HPDE6-E6E7 (cell line): Measurements from ENCODE around the gene CHI3L1.

Source experiments
- DNase-seq: peaks from one replicate; pipeline ENCODE4 v3.0.0; 2011; ENCODE audit warnings: missing footprints; ENCODE audit errors: extremely low spot score

Gene CHI3L1

GRCh38 chr1:203151362-203152157 lies 34.9 kb downstream of the CHI3L1 start:
- no peak for DNase-seq

GRCh38 chr1:203150511-203151297 lies 35.8 kb downstream of the CHI3L1 start:
- no peak for DNase-seq

DNA sequence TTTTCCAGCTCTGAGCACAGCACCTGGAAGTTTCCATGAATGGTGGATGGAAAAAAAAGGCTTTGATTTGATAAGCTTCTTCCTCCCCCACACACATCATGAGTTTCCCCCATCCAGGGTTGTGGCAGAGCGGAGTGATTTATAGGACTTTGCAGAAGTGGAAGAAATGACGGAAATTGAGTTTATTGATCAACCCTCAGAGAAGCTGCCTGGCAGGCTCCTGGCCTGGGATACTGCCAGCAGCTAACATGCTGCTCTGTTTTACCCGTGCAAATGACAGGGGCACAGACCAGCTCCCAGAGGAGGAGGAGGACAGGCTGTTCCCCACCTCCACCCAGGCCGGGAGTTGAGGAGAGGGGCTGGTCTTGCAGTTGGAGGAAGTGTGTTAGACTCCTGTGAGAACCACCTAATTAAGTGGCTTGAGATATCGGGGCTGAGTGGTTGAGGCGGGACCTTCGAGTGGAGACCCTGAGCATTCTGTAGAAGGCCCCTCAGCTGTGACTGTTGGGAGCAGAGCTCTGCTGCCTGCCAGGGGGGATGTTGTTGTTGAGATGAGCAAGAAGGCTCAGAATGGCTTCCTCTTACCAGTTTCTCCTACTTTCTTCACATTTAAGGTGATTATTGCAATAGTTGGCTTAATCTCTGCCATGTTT lies 37.2 kb downstream of the CHI3L1 start:
- DNase-seq, result no peak

GRCh38 chr1:203148579-203148978 lies 37.9 kb downstream of the CHI3L1 start:
- no peak for DNase-seq

DNA sequence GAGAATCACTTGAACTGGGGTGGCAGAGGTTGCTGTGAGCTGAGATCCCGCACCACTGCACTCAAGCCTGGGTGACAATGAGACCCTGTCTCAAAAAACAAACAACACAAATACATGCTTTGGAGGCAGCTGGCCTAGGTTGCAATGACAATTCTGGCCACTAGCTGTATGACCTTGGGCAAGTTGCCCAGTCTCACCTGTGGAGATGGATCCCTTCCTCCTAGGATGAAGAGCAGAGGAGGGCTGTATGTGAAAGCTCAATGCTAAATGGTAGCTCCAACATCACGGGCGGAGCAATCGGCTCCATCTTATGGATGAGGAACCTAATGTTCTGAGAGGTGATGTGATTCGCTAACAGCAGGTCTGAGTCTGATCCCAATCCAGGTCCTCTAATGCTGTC lies 38.4 kb downstream of the CHI3L1 start:
- DNase-seq, result no peak

GRCh38 chr1:203147376-203147775 lies 39.1 kb downstream of the CHI3L1 start:
- no peak for DNase-seq

- no peak for DNase-seq
Measured at GRCh38 chr1:203146537-203146936, 40.0 kb downstream of the CHI3L1 start.

- DNase-seq, result no peak
Measured at GRCh38 chr1:203146042-203146369, 40.5 kb downstream of the CHI3L1 start.

DNA sequence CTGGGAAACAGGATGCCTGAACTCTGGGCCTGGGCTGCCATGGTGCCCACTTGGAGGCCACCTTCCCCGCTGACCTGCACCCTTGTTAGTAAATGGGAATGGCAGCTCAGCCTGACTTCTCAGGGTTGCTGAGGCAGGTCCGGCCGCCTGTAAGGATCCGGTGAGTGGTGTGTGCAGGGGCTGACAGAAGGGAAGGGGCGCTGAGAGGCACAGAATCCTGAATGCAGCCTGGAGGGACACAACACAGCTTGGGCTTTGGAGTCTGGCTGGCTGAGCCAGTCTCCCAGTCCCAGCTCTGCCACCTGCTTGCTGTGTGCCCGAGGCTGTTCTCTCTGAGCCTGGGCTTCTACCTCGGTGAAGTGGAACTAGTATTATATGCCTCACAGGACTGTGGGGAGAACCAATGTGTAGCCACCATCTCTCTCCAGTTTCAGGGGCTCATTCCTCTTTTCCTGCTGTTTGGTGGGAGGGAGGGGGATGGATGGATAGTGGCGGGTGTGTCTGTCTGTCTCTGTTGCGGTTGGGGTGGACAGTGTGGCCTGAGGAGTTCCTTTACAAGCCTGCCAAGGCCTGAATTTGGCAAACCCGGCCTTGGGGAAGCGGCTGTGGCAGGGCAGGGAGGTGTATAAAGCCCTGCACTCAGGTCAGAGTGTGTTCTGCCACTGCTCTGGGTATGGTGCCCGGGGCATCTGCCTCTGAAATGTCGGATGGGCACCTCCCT lies 41.0 kb downstream of the CHI3L1 start:
- no peak for DNase-seq

DNA sequence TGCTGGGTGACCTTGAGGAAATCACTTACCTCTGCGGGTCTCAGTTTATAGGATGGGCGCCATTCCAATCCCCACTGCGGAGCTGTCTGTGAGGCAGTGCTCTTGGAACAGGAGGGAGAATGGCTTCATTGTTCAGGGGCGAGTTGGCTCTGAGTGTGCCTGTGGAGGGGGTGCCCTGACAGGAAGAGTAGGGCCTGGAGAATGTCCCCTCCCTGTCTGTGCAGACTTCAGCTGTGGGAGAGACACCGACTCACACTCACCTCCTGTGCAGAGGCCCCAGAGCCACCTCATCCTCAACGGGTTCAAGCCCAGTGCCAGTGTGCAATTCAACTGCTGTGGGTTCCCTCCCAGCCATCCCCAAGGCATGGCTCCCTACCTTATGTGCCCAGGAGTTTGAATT lies 41.8 kb downstream of the CHI3L1 start:
- DNase-seq, result no peak

- DNase-seq, result no peak
Measured at GRCh38 chr1:203143641-203144040, 42.9 kb downstream of the CHI3L1 start.

GRCh38 chr1:203142684-203143408 lies 43.7 kb downstream of the CHI3L1 start:
- no peak for DNase-seq

DNA sequence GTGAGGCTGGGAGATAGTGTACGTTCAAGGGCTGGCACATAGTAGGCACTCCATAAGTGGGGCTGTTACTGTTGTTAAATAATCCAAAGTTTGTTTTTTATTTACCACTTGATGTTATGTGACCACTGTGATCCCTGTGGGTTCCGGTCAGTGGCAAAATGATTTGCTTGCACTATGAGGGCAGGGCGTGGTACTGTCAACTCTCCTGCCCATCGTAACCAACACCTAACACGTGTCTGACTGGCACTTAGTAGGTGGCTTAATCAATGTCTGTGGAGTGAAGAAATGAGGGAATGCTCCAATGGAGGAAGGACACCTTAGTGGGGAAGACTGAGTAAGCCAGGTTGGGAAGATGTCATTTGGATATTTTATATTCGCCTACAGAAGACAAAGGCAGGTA lies 44.4 kb downstream of the CHI3L1 start:
- no peak for DNase-seq

DNA sequence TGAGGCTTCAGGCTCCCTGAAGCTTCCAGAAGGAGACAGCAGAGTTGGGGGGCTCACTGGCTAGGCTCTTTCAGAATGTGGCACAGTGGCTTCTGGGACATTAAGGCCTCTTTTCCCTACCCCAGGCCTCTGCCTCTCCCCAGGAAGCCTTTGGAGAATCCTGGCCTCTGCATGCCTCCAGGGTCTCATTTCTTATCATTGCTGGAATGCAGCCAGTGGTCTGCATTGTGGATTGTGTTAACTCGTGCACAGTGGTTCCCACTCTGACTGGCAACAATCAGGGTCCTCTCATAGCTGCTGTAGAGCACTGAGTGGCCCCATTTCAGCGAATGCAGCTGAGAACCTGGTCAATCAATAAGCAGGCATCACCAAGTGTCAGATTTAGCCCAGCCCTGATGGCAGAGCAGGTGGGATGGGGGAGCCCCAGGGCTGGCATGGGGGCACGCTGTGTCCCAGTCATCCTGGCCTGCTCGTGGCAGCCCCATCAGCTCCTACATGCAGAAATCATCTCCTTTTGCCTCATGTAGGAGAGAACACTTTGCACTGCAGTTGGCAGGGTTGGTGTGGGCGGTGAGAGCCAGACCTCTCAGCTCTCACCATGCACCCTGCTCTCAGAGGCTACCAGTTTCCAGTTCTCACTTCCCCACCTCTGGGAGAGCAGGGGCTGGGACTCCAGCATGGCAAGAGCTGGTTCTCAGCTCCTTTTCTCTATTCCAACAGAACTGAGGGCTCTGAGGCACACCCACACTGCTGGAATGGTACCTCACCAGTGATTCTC lies 45.6 kb downstream of the CHI3L1 start:
- no peak for DNase-seq

- no peak for DNase-seq
Measured at GRCh38 chr1:203139976-203140475, 46.5 kb downstream of the CHI3L1 start.

DNA sequence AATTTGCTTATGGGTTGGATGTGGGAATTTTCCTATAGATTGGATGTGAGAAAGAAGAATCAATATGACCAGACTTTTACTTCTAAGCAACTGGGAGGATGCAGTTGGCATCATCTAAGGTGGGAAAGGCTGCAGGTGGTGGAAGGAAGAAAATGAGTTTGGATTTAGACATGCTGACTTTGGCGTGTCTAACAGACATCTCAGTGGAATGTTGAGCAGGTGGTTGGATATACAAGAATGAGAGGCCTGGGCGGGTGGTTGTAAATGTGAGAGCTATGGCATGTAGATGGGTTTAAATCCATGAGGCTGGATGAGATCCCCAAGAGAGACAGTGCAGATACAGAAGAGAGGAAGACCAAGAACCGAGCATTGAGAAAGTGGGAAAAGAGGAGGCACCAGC lies 48.4 kb downstream of the CHI3L1 start:
- DNase-seq, result no peak

DNA sequence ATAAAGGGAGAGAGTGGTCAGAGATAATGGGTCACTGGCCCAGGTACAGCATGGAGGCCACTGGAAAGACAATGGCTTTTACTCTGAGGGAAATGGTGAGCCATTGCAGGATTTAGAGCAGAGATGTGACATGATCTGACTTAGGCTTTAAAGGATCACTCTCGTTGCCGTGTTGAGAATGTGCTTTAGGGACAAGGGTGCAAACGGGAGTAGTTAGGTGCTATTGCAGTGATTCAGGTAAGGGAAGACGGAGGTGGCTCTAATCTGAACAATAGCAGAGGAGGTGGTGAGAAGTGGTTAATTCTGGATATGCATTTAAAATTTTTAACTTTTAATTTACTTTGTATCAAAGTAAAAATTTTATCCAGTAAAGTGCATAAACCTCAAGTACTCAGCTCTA lies 49.2 kb downstream of the CHI3L1 start:
- no peak for DNase-seq

GRCh38 chr1:203136409-203137042 lies 50.0 kb downstream of the CHI3L1 start:
- no peak for DNase-seq

GRCh38 chr1:203135636-203136305 lies 50.7 kb downstream of the CHI3L1 start:
- peak; percentile 38 for DNase-seq
